Measurements from ENCODE around the gene COL12A1.

The COL12A1 gene

DNA sequence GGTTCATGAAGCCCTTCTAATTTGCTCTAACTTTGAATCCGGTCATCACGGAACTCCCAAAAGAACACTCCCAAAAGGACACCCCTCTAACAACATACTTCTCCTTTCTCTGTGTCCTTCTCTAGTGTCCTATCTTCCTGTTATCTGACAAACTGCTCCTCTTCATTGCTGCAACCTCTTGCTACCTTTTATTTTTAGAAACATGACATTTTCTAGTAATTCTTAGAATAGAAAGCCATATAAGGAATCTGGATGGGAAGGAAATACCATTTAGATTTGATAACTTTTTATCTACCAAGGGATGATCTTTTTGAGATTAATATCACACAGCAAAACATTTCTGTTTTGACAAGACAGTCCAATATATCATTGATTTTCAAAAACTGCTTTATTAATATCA lies 63.1 kb downstream of the COL12A1 start:
- DNase-seq (ENCODE audit: low spot score) = no peak

DNA sequence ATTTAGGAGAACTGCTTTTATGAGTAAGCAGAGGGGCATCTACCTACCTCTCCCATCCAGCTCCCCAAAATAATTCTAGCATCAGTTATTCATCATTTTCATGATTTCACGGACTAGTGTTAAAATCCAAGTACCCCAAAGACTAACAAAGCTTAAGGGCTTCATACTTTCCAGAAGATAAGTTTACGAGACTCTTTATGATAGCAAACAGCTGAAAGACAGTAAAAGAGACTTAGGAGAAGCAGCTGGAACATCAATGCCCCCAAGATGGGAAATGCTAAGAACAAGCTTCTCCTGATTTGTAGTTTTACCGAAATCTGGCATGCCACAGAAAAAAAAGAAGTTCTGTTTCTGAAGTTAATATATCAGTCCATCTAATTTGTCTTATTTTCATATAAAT lies 70.0 kb downstream of the COL12A1 start:
- no peak for DNase-seq (ENCODE audit: low spot score)

DNA sequence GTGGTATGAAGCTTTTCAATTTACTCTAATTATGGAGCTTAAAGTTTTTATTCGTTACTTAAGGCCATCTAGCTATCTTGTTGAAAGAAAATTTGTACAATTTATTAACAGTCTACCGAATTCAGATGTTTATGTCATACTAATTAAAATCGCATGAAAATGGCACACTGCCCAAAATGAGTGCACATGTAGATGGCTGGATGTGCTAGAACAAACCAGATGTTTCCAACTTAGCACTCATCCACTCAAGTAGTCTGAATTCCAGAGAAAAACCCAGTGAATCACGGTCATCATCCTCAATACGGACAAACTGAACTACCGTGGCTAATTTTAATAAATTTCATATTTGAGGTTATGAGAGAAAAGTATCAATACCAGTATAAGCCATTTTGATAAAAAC lies 70.4 kb downstream of the COL12A1 start:
- DNase-seq (ENCODE audit: low spot score) = no peak

DNA sequence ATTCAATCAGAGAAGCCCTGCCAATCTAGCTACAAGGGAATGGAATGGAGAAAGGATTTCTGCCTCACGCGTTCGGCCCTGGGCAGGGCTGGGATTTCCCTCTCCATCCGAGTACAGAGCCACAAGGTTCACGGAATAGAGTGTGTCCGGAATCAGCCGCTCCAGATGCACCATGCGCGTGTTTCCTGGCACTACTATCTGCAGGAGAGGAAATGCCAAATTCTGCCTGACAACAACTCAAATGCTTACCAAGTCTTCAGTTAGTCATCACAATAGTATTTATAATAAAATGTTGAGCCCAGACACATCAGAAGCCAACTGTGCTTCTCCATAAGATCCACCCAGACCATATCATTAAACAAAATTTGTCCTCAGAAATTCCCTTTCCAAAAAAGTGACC lies 75.1 kb downstream of the COL12A1 start:
- no peak for DNase-seq (ENCODE audit: low spot score)

DNA sequence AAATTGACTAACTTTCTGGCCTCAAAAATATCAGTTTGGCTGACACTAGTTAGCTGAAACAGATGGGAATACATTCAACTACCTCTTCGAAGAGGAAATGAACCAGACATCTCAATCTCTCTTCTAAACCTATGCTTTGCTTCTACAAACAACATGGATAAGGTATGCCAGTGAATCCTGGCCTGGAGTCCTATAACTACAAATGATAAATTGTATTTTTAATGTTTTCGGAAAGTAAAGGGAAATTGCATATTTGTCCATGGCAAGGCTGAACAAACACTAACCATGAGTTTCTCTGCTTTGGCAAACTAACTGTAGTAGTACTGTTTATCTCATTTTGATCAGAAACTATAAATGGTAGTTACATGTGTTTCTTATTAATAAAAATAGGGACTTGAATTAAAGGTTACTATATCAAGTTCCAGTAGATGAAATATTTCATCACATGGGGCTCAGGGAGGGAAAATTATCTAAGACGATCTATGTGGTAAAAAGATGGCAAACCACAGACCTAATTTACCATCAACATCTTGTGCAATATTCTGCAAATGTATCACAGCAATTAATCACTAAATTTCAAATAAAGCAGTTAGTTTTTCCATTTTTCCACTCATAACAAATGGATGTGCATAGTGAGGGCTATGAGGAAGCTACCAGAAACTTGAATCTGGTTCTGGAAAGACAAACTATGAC lies 76.8 kb downstream of the COL12A1 start:
- no peak for DNase-seq (ENCODE audit: low spot score)

DNA sequence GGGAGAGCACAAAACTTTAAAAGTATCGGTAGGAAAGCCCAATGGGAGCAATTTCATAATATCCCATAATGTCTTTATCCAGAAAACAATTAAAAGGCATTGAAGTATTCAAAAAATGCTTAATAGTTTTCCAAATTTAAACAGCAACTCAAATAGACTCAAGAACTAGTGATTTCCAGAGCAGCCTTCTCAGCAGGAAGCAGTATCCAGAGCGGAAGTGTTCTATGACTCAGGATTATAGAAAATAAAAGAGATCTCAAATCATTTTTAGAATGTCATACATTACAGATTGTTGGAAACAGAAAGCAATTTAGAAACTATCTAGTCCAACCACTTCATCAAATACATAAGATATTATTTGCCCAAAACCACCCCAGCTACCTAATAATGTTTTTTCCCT lies 79.3 kb downstream of the COL12A1 start:
- no peak for DNase-seq (ENCODE audit: low spot score)

DNA sequence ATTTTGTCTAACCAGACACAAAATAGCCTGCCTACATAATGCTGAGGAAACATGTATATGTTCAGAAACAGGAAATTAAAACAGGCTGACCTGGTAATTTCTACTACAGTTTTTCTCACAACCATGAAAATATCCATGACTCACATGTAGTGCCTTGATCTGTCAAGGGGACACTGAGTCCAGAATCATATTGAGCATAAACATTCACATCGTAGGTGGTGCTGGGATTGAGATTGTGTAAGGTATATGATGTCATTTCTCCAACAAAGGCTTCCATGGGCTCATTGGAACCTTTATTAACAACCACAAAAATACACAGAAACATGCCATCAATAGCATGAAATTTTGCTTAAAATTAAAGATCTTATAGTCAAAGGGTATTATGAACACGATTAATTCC lies 80.9 kb downstream of the COL12A1 start:
- DNase-seq (ENCODE audit: low spot score) = no peak

DNA sequence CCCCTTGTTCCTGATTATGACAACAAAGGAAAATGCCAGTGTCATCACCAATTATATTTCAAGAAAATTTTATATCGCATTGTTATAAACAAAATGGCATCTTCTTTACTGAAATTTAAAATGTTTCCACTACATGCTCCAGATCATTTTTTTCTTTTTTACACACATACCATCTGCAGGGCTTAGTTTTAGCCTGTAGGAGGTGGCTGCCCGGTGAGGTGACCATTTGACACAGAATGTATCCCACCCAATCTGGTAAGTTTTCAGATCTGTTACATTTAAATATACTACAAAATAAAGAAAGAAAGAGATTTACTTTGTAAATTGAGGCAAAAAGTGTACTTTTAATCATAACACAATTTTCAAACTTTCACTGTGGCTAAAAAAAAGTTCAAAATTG lies 81.8 kb downstream of the COL12A1 start:
- DNase-seq (ENCODE audit: low spot score) = no peak

DNA sequence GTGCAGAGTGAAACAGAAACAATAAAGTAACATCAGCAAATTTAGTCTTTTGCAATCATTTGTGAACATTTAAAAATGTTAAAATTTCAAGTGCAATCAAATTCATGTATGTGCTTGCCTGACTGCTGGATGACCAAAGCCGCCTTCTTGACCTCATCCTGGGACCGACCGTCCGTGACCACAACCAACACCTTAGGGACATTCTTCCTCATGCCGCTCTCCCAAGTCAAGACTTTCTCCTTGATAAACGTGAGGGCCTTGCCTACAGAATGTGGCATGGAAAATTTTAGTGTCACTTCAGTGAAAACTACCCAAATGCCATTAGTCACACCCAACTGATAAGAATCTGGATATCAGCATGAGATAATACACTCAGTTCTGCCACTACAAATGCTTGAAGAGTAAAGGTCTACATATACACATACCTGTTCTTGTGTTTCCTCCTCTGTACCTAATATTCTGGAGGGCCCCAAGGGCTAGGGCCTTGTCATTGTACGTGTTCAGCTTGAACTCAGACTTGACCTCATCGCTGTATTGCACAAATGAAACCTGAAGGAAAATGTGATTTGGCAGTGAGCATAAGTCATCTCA lies 86.8 kb downstream of the COL12A1 start:
- no peak for DNase-seq (ENCODE audit: low spot score)

DNA sequence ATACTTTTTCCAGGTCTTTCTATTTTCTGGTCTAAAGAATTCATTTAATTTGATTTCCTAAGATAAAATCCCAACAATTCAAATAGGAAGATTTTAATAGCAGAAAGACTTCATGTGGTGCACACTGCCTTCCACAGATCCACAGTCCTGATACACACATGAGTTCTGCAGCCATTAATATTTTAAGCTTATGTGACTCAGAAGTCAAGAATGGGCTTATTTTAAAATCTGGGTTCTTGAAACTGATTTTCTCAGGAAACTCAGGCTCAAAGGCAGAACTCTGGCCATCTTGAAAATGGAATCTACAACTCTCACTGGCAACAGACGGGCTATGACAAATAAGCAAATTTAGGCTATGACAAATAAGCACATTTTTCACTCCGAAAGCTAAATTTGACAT lies 88.2 kb downstream of the COL12A1 start:
- no peak for DNase-seq (ENCODE audit: low spot score)

DNA sequence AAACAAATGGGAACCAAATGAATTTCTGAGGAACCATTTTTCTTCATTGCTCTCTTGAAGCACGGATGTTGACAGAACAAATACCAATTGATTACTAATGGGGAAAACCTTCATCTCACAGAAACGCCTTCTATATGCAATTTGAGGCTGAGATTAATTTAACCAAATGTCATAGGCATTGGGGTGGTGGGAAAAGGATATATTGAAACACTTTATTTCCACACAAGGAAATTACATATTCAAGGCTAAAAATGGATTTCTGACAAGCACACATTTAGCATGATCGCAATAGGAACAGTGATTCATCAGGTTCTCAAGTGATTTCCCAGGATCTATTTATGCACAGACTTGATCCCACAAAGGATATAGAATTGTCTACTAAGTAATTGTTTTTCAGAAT lies 88.9 kb downstream of the COL12A1 start:
- no peak for DNase-seq (ENCODE audit: low spot score)

DNA sequence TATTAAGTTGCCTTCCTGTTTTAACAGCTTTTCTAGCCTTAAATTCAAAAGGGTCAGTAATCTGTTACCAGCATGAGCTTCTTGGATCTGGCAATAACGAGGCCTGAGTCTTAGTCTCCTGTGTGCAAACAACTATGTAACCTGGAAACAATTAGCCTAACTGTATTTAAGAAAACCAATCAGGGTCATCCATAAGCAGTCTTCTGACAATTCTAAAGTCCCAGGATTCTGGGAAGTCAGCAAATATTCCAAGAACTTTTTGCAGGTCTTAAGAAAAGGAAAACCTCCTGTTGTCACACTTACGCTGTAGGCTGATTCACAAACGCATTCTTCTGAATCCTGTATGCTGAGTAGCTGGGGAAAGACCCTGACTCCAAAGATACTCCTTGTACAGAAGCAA lies 90.4 kb downstream of the COL12A1 start:
- DNase-seq (ENCODE audit: low spot score) = no peak

DNA sequence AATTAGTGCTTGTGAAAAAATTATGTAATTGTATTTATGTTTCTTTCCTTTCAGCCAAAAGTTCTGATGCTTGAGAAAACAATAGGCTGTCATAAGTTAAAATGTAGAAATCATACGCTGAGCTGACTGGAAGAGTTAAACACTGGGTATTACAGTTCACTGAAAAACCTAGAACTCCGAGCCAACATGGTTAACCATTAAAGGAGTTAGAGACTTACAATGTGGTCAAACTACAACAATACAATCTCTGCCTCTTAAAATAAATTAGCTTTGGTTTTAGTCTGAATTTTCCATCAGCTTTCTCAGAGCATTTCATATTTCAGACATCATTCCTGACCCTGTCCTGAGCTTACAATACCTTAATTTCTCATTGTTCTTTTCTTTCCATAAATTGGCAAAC lies 91.0 kb downstream of the COL12A1 start:
- DNase-seq (ENCODE audit: low spot score) = no peak

DNA sequence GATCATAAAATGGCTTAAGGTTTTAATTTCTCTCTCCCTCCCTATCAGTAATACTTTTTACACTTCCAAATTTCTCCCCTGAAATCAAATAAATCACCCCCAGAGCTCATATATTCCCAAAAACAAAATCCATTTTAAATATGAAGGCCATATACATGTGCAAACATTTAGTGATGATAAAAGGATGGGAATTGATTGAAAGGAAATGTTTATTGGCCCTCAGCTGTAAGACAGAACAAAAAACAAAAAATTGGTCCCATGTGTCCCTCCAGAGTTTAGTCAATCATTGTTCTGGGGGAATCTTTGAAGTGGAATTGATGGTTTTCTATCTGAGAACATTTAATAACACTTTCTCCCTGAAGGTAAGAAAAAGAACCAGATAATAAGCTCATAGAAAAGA lies 91.7 kb downstream of the COL12A1 start:
- no peak for DNase-seq (ENCODE audit: low spot score)

DNA sequence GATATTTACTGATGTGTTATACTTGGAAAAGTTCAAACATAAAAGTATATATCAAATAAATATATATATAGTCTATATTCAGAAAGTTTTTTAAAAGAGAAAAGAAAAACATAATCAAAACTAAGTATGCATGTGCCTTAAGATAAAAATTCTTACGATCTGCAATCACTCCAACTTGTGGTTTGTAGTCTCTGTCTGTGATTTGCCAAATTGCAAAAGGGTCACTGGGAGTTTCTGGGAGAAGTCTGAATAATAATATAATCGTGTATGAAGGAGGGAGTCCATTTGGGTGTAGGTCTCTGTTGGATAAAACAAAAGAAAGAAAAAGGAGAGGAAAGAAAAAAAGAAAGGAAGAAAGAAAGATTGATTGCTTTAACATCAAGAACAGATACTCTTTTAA lies 92.4 kb downstream of the COL12A1 start:
- DNase-seq (ENCODE audit: low spot score) = no peak

DNA sequence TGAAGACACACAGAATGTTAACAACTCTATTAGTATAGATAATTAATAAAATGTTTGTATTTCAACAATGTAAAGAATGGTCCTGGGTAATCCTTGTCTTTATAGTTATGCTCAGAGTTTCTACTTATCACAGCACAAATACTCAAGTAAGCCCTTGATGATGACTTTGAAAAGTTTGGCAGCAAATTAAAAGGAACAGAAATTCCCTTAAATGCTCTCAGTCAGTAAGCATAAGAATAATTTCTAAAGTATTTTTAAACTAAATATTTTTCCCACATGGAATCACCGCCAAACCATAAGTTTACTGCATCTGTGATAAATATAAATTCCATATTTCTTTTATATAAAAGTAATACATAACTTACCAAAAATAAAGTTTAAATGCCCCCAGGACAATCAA lies 96.1 kb downstream of the COL12A1 start:
- no peak for DNase-seq (ENCODE audit: low spot score)

DNA sequence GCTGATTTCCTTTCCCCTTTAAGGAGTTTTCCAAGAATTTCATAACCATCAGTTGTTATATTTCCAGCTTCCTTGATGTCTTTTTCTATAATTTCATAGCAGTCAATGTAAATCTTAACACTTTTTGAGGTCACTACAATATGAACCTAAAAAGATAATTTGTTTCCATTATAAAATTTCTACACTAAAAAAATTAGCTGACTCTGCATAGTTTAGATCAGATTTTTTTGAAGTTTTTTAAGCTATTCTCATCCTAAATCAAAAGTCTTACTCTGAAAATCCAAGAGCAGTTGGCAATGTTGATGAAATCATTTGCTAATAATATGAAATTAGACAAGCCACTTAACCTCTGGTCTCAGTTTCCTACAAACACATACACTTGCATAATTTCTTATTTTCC lies 96.8 kb downstream of the COL12A1 start:
- no peak for DNase-seq (ENCODE audit: low spot score)

DNA sequence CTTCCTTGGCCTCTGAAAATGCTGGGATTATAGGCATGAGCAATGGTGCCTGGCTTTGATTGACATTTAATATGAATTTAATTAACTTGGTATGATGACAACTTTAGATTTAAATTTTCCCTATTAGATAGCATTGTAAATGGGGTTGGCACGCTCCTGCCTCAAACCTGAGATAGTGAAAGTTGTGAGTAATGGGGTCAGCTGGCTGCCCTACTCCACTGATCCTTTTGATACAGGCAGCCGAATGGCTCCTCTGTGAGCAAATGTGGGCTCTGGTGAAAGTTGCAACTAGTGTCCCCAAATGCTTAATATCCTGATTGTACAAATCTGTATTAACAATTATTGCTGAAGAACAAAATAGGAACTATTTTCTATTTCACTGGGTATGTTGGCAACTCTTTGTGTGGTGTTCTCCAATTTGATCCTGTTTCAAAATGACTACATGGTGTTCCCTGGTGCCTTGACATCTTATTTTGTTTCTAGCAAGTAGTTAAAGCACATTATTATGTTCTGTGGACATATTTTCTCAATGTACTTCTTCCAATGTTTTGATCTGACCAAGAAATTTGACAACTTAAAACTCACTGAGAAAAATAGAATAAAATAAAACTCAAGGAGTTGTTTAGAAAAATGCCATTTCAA lies 97.4 kb downstream of the COL12A1 start:
- no peak for DNase-seq (ENCODE audit: low spot score)

DNA sequence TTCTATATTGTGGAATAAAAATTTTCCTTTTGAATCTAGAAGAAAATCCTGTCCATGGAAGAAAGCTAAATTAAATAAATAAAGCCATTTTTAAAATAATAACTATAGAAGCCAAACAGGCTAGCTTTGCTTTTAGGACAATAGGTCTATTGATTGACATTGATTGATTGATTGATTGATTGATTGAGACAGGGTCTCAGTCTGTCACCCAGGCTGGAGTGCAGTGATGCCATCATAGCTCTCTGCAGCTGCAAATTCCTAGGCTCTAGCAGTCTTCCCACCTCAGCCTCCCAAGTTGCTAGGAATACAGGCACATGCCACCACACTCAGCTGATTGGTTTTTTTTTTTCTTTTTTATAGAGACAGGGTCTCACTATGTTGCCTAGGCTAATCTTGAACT lies 97.9 kb downstream of the COL12A1 start:
- no peak for DNase-seq (ENCODE audit: low spot score)

DNA sequence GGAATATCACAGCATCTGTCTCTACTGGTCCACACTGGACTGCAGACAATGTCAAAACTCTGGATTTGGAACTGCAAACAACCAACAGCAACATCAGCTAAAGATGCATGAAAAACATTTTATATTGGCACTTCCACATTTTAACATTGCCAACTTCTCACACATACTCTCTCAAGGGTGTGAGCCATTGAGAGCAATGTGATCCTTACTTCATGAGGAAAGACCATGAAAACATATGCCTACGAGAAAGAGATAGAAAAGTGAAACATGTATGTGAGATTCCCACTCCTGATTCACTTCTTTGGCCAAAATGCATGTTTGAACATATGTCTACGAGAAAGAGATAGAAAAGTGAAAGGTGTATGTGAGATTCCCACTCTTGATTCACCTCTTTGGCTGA lies 99.4 kb downstream of the COL12A1 start:
- no peak for DNase-seq (ENCODE audit: low spot score)

DNA sequence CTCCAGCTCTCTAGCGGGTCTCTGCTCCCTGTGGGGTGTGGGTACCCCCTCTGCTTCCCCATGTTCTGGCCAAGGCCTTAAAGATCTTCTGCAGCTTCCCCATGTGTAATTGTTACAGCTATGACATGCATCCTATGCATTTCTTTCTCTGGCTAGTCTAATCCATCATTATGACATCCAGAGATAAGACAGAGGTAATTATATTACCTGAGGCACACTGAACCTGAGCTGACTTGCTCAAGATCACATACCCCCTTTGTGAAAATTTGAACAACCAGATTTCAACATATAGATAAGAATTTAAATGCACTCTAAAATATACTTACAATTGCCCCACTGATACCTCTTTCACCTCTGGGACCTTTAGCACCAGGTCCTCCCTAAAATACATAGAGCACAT lies 102.4 kb downstream of the COL12A1 start:
- no peak for DNase-seq (ENCODE audit: low spot score)

DNA sequence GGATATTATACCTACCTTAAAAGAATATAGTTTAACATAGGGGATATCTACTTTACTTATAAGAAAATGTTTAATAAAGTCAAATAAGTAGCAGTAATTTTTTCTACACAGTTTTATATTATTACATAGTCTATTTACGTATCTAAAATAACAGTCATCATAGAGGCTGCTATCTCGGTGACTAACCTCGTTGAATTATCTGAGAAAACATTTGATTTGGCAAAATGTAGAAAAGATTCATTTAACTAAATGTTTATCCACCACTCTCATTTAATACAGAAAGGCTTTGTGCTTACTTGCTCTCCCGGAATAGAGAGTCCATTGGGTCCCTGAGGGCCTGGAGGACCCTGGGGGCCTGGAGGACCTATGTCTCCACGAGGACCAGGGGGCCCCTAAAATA lies 103.6 kb downstream of the COL12A1 start:
- no peak for DNase-seq (ENCODE audit: low spot score)

DNA sequence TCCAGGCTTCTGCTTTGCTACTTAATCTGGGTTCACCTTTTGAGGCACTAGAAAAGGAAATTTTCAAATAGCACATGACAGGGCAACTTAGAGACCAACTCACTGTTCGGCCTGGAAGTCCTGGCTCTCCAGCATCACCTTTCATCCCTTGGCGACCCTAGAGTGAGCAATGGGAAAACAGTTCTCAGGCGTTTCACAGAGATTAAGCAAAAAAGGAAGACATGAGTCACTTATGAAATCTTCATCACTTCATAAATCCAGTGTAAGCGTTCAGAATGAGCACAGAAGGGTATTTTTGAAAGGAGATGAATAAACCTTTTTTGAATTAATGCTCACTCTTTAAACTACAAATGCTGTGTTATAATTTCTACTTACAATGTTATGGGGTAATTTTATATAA lies 104.0 kb downstream of the COL12A1 start:
- no peak for DNase-seq (ENCODE audit: low spot score)

DNA sequence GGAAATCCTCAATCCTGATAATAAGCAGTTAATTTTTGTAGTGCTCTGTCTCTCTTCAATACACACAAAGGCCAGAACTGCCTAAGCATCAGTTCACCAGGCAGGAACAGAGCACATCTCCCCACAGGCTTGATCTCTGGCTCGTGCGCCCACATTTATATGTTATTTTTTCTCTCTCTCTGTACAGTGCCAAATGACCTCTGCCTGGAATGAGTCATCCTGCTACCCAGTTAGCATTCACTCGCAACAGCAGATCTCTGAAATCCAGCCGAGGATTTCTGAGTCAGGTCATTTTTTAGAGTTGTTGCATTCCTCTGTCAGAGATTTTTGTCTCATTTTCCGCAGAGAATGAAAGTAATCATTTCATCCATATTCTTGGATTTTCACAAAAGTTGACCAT lies 107.1 kb downstream of the COL12A1 start:
- DNase-seq (ENCODE audit: low spot score) = peak; percentile 15

Data from Ammon's horn (tissue), 1 donor.